ACC112 (cell line): ENCODE measurements around the gene NRL.

ENCODE experiments used
- H2AFZ ChIP-seq: fragments of 200-600 bp; sonication (generic); one replicate; pipeline ENCODE4 v1.6.0; 2017; ENCODE audit warnings: antibody characterized with exemption, low read length; ENCODE audit not compliant: unreplicated experiment
- H3K27ac ChIP-seq: fragments of 200-600 bp; sonication (generic); 2 replicates; pipeline ENCODE4 v1.5.1; 2014; ENCODE audit warnings: low read depth, mild to moderate bottlenecking, antibody characterized with exemption, low read length, moderate library complexity
- H3K27me3 ChIP-seq: fragments of 200-600 bp; sonication (generic); 2 replicates; pipeline ENCODE4 v1.6.1; 2014; ENCODE audit warnings: mild to moderate bottlenecking, antibody characterized with exemption, low read length, moderate library complexity, mixed read lengths; ENCODE audit not compliant: insufficient read depth
- H3K36me3 ChIP-seq: fragments of 200-600 bp; sonication (generic); 2 replicates; pipeline ENCODE4 v1.6.1; 2016; ENCODE audit warnings: mild to moderate bottlenecking, antibody characterized with exemption, low read length, moderate library complexity, mixed read lengths; ENCODE audit not compliant: insufficient read depth
- H3K4me1 ChIP-seq: fragments of 200-600 bp; sonication (generic); one replicate; pipeline ENCODE4 v1.6.1; 2016; ENCODE audit warnings: low read length, mixed read lengths; ENCODE audit not compliant: insufficient read depth, unreplicated experiment, control insufficient read depth
- H3K4me3 ChIP-seq: fragments of 200-600 bp; sonication (generic); 2 replicates; pipeline ENCODE4 v1.5.1; 2014; ENCODE audit warnings: mild to moderate bottlenecking, low read depth, low read length
- H3K79me2 ChIP-seq: fragments of 200-600 bp; sonication (generic); one replicate; pipeline ENCODE4 v1.6.0; 2016; ENCODE audit warnings: low read length; ENCODE audit not compliant: control insufficient read depth, unreplicated experiment, insufficient read depth

Gene NRL

GRCh38 chr14:24133735-24134134 lies 19.0 kb upstream of the NRL start:
- Histone ChIP-seq H3K79me2 (peaks cover 26% of the 10 kb centered on the region), H3K4me1 (peaks cover 18% of the 10 kb centered on the region)

GRCh38 chr14:24132976-24133375 lies 18.2 kb upstream of the NRL start:
- Histone ChIP-seq H2AFZ (no peak overlapping the region), H3K4me1 (peaks cover 11% of the 10 kb centered on the region), H3K27ac (no peak overlapping the region), H3K27me3 (no peaks in the 10 kb centered on the region), H3K4me3 (no peak overlapping the region), H3K79me2 (peaks cover 19% of the 10 kb centered on the region), H3K36me3 (no peaks in the 10 kb centered on the region)

More at GRCh38 chr14:24133735-24134134, 19.0 kb upstream of the NRL start:
- peaks cover 1% of the 10 kb centered on the region; the same call in 1 of the 2 replicates for H3K36me3 ChIP-seq
- no peak overlapping the region for H3K27ac ChIP-seq
- H3K27me3 ChIP-seq = no peaks in the 10 kb centered on the region
- no peak overlapping the region for H2AFZ ChIP-seq
- no peak overlapping the region for H3K4me3 ChIP-seq

GRCh38 chr14:24132061-24132685 lies 17.4 kb upstream of the NRL start:
- Histone ChIP-seq H3K27ac (no peak overlapping the region), H2AFZ (no peak overlapping the region)

GRCh38 chr14:24131549-24131966 lies 16.8 kb upstream of the NRL start:
- Histone ChIP-seq H3K4me3 (no peak overlapping the region), H3K4me1 (no peaks in the 10 kb centered on the region), H3K27me3 (no peaks in the 10 kb centered on the region), H2AFZ (no peak overlapping the region), H3K79me2 (peaks cover 5% of the 10 kb centered on the region), H3K36me3 (no peaks in the 10 kb centered on the region), H3K27ac (no peak overlapping the region)

More at GRCh38 chr14:24132061-24132685, 17.4 kb upstream of the NRL start:
- Histone ChIP-seq H3K4me3 (no peak overlapping the region), H3K79me2 (peaks cover 11% of the 10 kb centered on the region), H3K36me3 (no peaks in the 10 kb centered on the region), H3K4me1 (peaks cover 5% of the 10 kb centered on the region), H3K27me3 (no peaks in the 10 kb centered on the region)

- H3K4me3 ChIP-seq = no peak overlapping the region
- no peaks in the 10 kb centered on the region for H3K79me2 ChIP-seq
- H3K27ac ChIP-seq = no peak overlapping the region
- no peaks in the 10 kb centered on the region for H3K27me3 ChIP-seq
- H3K4me1 ChIP-seq = no peaks in the 10 kb centered on the region
- no peaks in the 10 kb centered on the region for H3K36me3 ChIP-seq
- no peak overlapping the region for H2AFZ ChIP-seq
Observed at GRCh38 chr14:24130717-24131548, 16.2 kb upstream of the NRL start.

- no peaks in the 10 kb centered on the region for H3K4me1 ChIP-seq
- no peaks in the 10 kb centered on the region for H3K79me2 ChIP-seq
- no peak within 1 kb of the TSS for H2AFZ ChIP-seq
- H3K27me3 ChIP-seq = no peaks in the 10 kb centered on the region
- no peak within 1 kb of the TSS for H3K4me3 ChIP-seq
- H3K27ac ChIP-seq = no peak within 1 kb of the TSS
- H3K36me3 ChIP-seq = no peaks in the 10 kb centered on the region
Observed at GRCh38 chr14:24130380-24130716, 15.6 kb upstream of the NRL start, which contains the start of gene FITM1. TSS of gene FITM1 (plus strand) at chr14:24130659. CDS start at chr14:24131564, 905 bp downstream.

- Histone ChIP-seq H3K4me3 (no peak overlapping the region), H3K36me3 (no peaks in the 10 kb centered on the region), H3K27me3 (no peaks in the 10 kb centered on the region), H3K79me2 (no peaks in the 10 kb centered on the region), H3K4me1 (no peaks in the 10 kb centered on the region), H2AFZ (no peak overlapping the region), H3K27ac (no peak overlapping the region)
Observed at GRCh38 chr14:24129410-24129998, 14.8 kb upstream of the NRL start.

- H3K4me1 ChIP-seq = no peaks in the 10 kb centered on the region
- H3K27ac ChIP-seq = no peak overlapping the region
- H3K4me3 ChIP-seq = no peak overlapping the region
- H3K36me3 ChIP-seq = no peaks in the 10 kb centered on the region
- no peaks in the 10 kb centered on the region for H3K27me3 ChIP-seq
- no peaks in the 10 kb centered on the region for H3K79me2 ChIP-seq
- no peak overlapping the region for H2AFZ ChIP-seq
Observed at GRCh38 chr14:24127673-24128072, 12.9 kb upstream of the NRL start.

- Histone ChIP-seq H3K4me1 (no peaks in the 10 kb centered on the region), H3K79me2 (no peaks in the 10 kb centered on the region), H2AFZ (no peak overlapping the region), H3K27me3 (no peaks in the 10 kb centered on the region), H3K4me3 (no peak overlapping the region), H3K27ac (no peak overlapping the region), H3K36me3 (no peaks in the 10 kb centered on the region)
Observed at GRCh38 chr14:24126939-24127338, 12.2 kb upstream of the NRL start.

- Histone ChIP-seq H3K27ac (no peak overlapping the region), H3K4me3 (no peak overlapping the region), H3K27me3 (no peaks in the 10 kb centered on the region), H3K36me3 (no peaks in the 10 kb centered on the region; the same call in 1 of the 2 replicates), H3K79me2 (no peaks in the 10 kb centered on the region), H2AFZ (no peak overlapping the region), H3K4me1 (no peaks in the 10 kb centered on the region)
Observed at GRCh38 chr14:24123424-24124417, 9.0 kb upstream of the NRL start.
